Choroid plexus epithelial cell (primary cell): ENCODE measurements around the gene ABLIM3.

Experiments
- DNase-seq: peaks from one replicate; pipeline ENCODE4 v3.0.0-alpha.2; 2010; ENCODE audit warnings: low read depth
- H3K4me3 ChIP-seq: 2 replicates; pipeline ENCODE4 v1.5.1; 2011; ENCODE audit warnings: low read depth, mild to moderate bottlenecking, control low read depth, low read length, moderate library complexity
- CTCF ChIP-seq: conservative IDR thresholded peaks from 2 replicates; pipeline ENCODE4 v1.5.1; 2011; ENCODE audit warnings: low read depth, mild to moderate bottlenecking, control low read depth, inconsistent platforms, low read length, moderate library complexity

The ABLIM3 gene

GRCh38 chr5:149278451-149279210 lies 137.3 kb downstream of the ABLIM3 start:
- DNase-seq: no peak
- no peak for TF ChIP-seq CTCF
- no peak overlapping the region for H3K4me3 ChIP-seq

GRCh38 chr5:149279661-149280060 lies 138.4 kb downstream of the ABLIM3 start:
- no peak for DNase-seq
- no peak overlapping the region for H3K4me3 ChIP-seq
- TF ChIP-seq CTCF: no peak

- DNase-seq: no peak
- no peak overlapping the region for H3K4me3 ChIP-seq
- no peak for TF ChIP-seq CTCF
Measured at GRCh38 chr5:149280124-149280523, 138.8 kb downstream of the ABLIM3 start.

- no peak for DNase-seq
- no peak overlapping the region for H3K4me3 ChIP-seq
- TF ChIP-seq CTCF: no peak
Measured at GRCh38 chr5:149280802-149281201, 139.5 kb downstream of the ABLIM3 start.

- no peak for DNase-seq
- no peak overlapping the region for H3K4me3 ChIP-seq
- no peak for TF ChIP-seq CTCF
Measured at GRCh38 chr5:149282027-149282965, 141.0 kb downstream of the ABLIM3 start.

- no peak for DNase-seq
- H3K4me3 ChIP-seq: no peak overlapping the region
- TF ChIP-seq CTCF: no peak
Measured at GRCh38 chr5:149282966-149283332, 141.7 kb downstream of the ABLIM3 start.
